CD14-positive monocyte (primary cell): ENCODE results near the gene KRTAP4-4. TPM values are rescaled to one million over a fixed set of nuclear protein-coding genes. Genes with fewer than 3 reads are reported as not detected.

Experiments
- DNase-seq, 3 donors: peaks; one replicate each; pipeline ENCODE4 v3.0.0-alpha.2; 2011 to 2022
- H2AFZ ChIP-seq: 2 replicates; pipeline ENCODE4 v1.6.0; 2012; ENCODE audit warnings: mild to moderate bottlenecking, low read depth, low read length, inconsistent platforms; ENCODE audit not compliant: insufficient read depth, poor library complexity, severe bottlenecking
- H3K27ac ChIP-seq, 2 donors: 1 replicate in 1 of 2; 2 replicates in 1 of 2; pipeline ENCODE4 v1.5.1; 2012 to 2013; ENCODE audit warnings: low read length in 2 of 2, control low read depth in 1 of 2, inconsistent platforms in 1 of 2, low read depth in 1 of 2, mild to moderate bottlenecking in 1 of 2
- H3K27me3 ChIP-seq, 2 donors: one replicate each; pipeline versions ENCODE4 v1.6.0 to v1.6.1; 2011 to 2013; ENCODE audit warnings: low read length in 2 of 2; ENCODE audit not compliant: control insufficient read depth in 2 of 2, insufficient read depth in 2 of 2
- H3K36me3 ChIP-seq, 2 donors: replicated peaks in 1 of 2; 1 replicate in 1 of 2; 2 replicates in 1 of 2; pipeline versions ENCODE4 v1.5.1 to v1.6.1; 2012 to 2013; ENCODE audit warnings: low read length in 2 of 2, control low read depth in 1 of 2, inconsistent platforms in 1 of 2, mild to moderate bottlenecking in 1 of 2; ENCODE audit not compliant: insufficient read depth in 2 of 2, control insufficient read depth in 1 of 2
- H3K4me1 ChIP-seq, 2 donors: 1 replicate in 1 of 2; 2 replicates in 1 of 2; pipeline versions ENCODE4 v1.5.1 to v1.6.1; 2012 to 2013; ENCODE audit warnings: low read length in 2 of 2, control low read depth in 1 of 2, inconsistent platforms in 1 of 2, mild to moderate bottlenecking in 1 of 2, moderate library complexity in 1 of 2; ENCODE audit not compliant: insufficient read depth in 2 of 2, control insufficient read depth in 1 of 2
- H3K4me2 ChIP-seq: replicated peaks from 2 replicates; pipeline ENCODE3; 2012; ENCODE audit warnings: low read length, moderate library complexity, mild to moderate bottlenecking; ENCODE audit not compliant: poor library complexity, severe bottlenecking; ENCODE audit errors: extremely low read depth
- H3K4me3 ChIP-seq, 3 experiments: fragments of 200-600 bp in 1 of 3; sonication (generic) in 1 of 3; replicated peaks in 1 of 3; 1 replicate in 2 of 3; 2 replicates in 1 of 3; pipeline ENCODE4 v1.5.1; 2011 to 2013; ENCODE audit warnings: low read length in 3 of 3, mild to moderate bottlenecking in 3 of 3, control low read depth in 2 of 3, low read depth in 2 of 3, inconsistent platforms in 1 of 3, moderate library complexity in 1 of 3
- H3K79me2 ChIP-seq: 2 replicates; pipeline ENCODE4 v1.6.0; 2012; ENCODE audit warnings: mild to moderate bottlenecking, control low read depth, inconsistent platforms, low read length, moderate library complexity; ENCODE audit not compliant: insufficient read depth
- H3K9ac ChIP-seq: 2 replicates; pipeline ENCODE4 v1.6.0; 2017; ENCODE audit warnings: low read length, mild to moderate bottlenecking; ENCODE audit not compliant: insufficient read depth, poor library complexity, severe bottlenecking
- H3K9me3 ChIP-seq, 2 donors: replicated peaks in 1 of 2; 1 replicate in 1 of 2; 2 replicates in 1 of 2; pipeline versions ENCODE4 v1.5.1 to v1.6.1; 2012 to 2013; ENCODE audit warnings: low read length in 2 of 2, control low read depth in 1 of 2; ENCODE audit not compliant: control insufficient read depth in 1 of 2, insufficient read depth in 1 of 2
- H4K20me1 ChIP-seq: 2 replicates; pipeline ENCODE4 v1.6.0; 2012; ENCODE audit warnings: mild to moderate bottlenecking, low read length, control low read depth, moderate library complexity; ENCODE audit not compliant: insufficient read depth
- H3K27ac Mint-ChIP-seq, 7 donors: one replicate each; pipeline ENCODE4 v1.8.0; 2020; ENCODE audit warnings: mild to moderate bottlenecking in 7 of 7, mixed read lengths in 7 of 7, moderate library complexity in 6 of 7, inconsistent platforms in 2 of 7
- H3K27me3 Mint-ChIP-seq, 3 donors: one replicate each; pipeline ENCODE4 v1.8.0; 2021 to 2022; ENCODE audit warnings: low read depth in 3 of 3, mild to moderate bottlenecking in 3 of 3, mixed read lengths in 3 of 3, moderate library complexity in 3 of 3, inconsistent platforms in 1 of 3
- H3K36me3 Mint-ChIP-seq, 2 donors: one replicate each; pipeline ENCODE4 v1.8.0; 2020; ENCODE audit warnings: mixed read lengths in 2 of 2, inconsistent platforms in 1 of 2, mild to moderate bottlenecking in 1 of 2
- H3K4me1 Mint-ChIP-seq: one replicate; pipeline ENCODE4 v1.8.0; 2020; ENCODE audit warnings: mild to moderate bottlenecking, mixed read lengths
- H3K4me3 Mint-ChIP-seq, 2 donors: one replicate each; pipeline ENCODE4 v1.8.0; 2020; ENCODE audit warnings: mild to moderate bottlenecking in 2 of 2, mixed read lengths in 2 of 2, moderate library complexity in 1 of 2
- H3K9me3 Mint-ChIP-seq, 7 donors: one replicate each; pipeline ENCODE4 v1.8.0; 2020 to 2022; ENCODE audit warnings: mixed read lengths in 7 of 7, mild to moderate bottlenecking in 6 of 7, moderate library complexity in 6 of 7, inconsistent platforms in 2 of 7
- WGBS: methylation state at CpG from one replicate; pipeline ENCODE4 v1.1.5; 2013; ENCODE audit warnings: missing lambda C conversion rate; ENCODE audit not compliant: insufficient coverage; 5-methylcytosine and 5-hydroxymethylcytosine counted together
- intact Hi-C, 2 donors: fragments of 100-400 bp; cut with micrococcal nuclease; formaldehyde crosslinking; loops; one replicate each; pipeline versions ENCODE4 v1.15.0 to v1.15.1; 2023
- polyA plus RNA-seq, 3 donors: library from polyadenylated mRNA; depleted of rRNA in 1 of 3; unstranded in 2 of 3; stranded (reverse) in 1 of 3; fragments of 300-500 nt in 2 of 3; fragments of >200 nt in 1 of 3; fragmentation: Illumina TruSeq in 2 of 3; gene quantifications; 1 replicate in 2 of 3; 2 replicates in 1 of 3; pipeline ENCODE4 v1.2.3, GENCODE V29; 2012 to 2021
- TF ChIP-seq, protein P1 (sequence below): fragments of 200-600 bp; IDR thresholded peaks from one replicate; pipeline ENCODE4 v1.8.0; 2022; ENCODE audit warnings: antibody characterized with exemption, mild to moderate bottlenecking

KRTAP4-4 gene
- polyA plus RNA-seq, 3 donors = not detected

DNA sequence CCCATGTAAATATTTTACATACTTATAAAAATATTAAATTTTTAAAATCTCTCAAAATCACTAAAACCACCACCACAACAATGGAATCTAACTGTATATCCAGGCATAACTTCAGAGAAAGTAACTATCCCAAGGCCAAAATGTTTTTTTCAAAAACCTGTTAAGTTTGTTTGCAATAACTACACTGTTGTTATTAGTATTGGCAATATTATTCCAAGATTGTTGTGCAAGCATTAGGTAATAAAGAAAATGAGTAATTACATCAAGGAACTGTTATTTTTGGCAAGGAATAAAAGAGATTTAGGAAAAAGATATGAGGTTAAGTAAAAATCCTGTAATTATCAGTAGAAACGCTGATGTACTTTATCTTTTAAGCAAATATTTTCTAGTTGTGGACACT is 33.2 kb downstream of the KRTAP4-4 start:
- Histone ChIP-seq H3K4me2 (no peak overlapping the region), H4K20me1 (no peaks in the 10 kb centered on the region), H3K27ac (no peak overlapping the region), H2AFZ (no peak overlapping the region), H3K9ac (no peak overlapping the region), H3K9me3 (no peaks in the 10 kb centered on the region), H3K4me1 (no peaks in the 10 kb centered on the region), H3K36me3 (no peaks in the 10 kb centered on the region), H3K4me3 (no peak overlapping the region), H3K79me2 (no peaks in the 10 kb centered on the region), H3K27me3 (no peaks in the 10 kb centered on the region)
- WGBS = no CpG with 5 or more reads among the region's 1 CpG
- Mint-ChIP-seq H3K36me3 (no peaks in the 10 kb centered on the region), H3K4me3 (no peak overlapping the region), H3K9me3 (peaks cover 0 to 2% (median 0%) of the 10 kb centered on the region in 7 donors), H3K4me1 (no peaks in the 10 kb centered on the region), H3K27me3 (peaks cover 0 to 2% (median 0%) of the 10 kb centered on the region in 3 donors), H3K27ac (no peak overlapping the region)
- TF ChIP-seq, protein P1, sequence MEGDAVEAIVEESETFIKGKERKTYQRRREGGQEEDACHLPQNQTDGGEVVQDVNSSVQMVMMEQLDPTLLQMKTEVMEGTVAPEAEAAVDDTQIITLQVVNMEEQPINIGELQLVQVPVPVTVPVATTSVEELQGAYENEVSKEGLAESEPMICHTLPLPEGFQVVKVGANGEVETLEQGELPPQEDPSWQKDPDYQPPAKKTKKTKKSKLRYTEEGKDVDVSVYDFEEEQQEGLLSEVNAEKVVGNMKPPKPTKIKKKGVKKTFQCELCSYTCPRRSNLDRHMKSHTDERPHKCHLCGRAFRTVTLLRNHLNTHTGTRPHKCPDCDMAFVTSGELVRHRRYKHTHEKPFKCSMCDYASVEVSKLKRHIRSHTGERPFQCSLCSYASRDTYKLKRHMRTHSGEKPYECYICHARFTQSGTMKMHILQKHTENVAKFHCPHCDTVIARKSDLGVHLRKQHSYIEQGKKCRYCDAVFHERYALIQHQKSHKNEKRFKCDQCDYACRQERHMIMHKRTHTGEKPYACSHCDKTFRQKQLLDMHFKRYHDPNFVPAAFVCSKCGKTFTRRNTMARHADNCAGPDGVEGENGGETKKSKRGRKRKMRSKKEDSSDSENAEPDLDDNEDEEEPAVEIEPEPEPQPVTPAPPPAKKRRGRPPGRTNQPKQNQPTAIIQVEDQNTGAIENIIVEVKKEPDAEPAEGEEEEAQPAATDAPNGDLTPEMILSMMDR = no peak
- DNase-seq = no peak
- intact Hi-C loops = no loop called here

DNA sequence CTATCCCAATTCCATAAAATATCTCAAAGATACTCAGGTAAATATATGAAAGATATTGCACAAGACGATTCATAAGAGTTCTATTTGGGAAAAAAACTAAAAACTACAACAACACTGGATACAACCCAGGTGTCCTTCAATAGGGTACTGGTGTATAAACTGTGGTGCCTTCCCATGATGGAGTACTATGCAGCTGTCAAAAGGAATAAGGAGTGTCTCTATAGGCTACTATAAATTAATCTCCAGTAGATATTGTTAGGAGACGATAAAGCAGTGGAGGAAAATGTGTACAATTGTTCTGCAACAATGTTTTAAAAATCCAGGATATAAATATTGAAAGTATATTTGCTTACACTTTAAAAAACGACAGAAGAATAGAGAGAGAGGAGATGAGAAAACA is 34.1 kb downstream of the KRTAP4-4 start:
- Histone ChIP-seq H2AFZ (no peak overlapping the region), H4K20me1 (no peaks in the 10 kb centered on the region), H3K27ac (no peak overlapping the region), H3K79me2 (no peaks in the 10 kb centered on the region), H3K27me3 (no peaks in the 10 kb centered on the region), H3K9ac (no peak overlapping the region), H3K9me3 (no peaks in the 10 kb centered on the region), H3K4me3 (no peak overlapping the region), H3K4me1 (no peaks in the 10 kb centered on the region), H3K36me3 (no peaks in the 10 kb centered on the region), H3K4me2 (no peak overlapping the region)
- no peaks in the 10 kb centered on the region for H3K36me3 Mint-ChIP-seq
- H3K9me3 Mint-ChIP-seq = peaks cover 0 to 8% (median 0%) of the 10 kb centered on the region in 7 donors
- intact Hi-C loops = no loop called here
- no CpG with 5 or more reads among the region's 3 CpGs for WGBS
- no peak overlapping the region for H3K27ac Mint-ChIP-seq
- no peaks in the 10 kb centered on the region for H3K4me1 Mint-ChIP-seq
- peaks cover 0 to 2% (median 0%) of the 10 kb centered on the region in 3 donors for H3K27me3 Mint-ChIP-seq
- TF ChIP-seq, protein P1 = no peak
- no peak overlapping the region for H3K4me3 Mint-ChIP-seq
- DNase-seq = no peak
